Measurements from ENCODE around the gene RFLNA.

The RFLNA gene, protein sequence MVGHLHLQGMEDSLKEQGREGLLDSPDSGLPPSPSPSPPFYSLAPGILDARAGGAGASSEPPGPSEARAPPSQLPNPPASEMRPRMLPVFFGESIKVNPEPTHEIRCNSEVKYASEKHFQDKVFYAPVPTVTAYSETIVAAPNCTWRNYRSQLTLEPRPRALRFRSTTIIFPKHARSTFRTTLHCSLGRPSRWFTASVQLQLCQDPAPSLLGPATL

GRCh38 chr12:124294780-124295341 is at the start of gene RFLNA:
TSS of gene RFLNA (plus strand) at chr12:124295093. CDS start at chr12:124295430, 337 bp downstream.
- DNase-seq (ENCODE audit: low spot score), result peak; percentile 79

GRCh38 chr12:124247331-124247730 is 47.6 kb upstream of the RFLNA start:
- no peak for DNase-seq (ENCODE audit: low spot score)

DNA sequence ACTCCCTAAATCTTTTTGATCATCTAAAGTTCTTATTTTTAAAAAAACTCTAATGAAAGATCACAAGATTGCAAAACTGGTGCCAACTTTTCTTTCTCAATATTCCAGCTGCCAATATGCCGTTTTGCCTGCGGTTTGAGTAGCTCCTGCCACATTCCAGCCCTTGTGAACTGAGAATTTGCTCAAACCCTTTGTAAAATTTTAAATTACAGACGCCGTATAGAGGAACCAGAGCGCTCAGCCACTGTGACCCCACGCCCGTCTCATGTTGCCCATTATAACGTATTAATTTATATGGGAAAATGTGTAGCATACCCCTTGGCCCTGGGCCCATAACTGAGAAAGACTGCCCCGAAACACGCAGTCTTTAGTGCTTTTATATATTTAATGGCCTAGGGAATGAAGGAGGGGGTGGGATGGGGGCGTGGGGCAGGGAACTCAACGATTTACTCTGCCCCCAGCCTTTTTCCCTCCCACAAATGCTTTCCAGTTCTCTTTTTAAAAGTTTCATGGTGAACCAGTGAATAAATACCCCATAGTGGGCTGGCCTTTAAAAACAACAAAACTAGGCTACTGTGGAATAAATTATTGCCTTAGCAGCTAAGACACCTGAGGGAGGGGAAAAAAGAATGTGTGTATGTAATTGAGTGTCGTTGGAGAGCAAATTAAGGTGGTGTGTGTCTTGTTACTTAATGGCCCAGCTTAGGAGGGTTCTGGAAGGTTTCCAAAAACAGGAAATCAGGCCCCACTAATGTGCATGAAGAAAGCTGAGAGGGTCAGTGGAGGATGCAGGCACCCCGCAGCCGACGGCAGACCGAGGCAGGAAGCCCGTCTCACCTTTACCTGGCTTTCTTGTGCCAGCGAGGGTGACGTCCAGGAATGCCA is 45.7 kb upstream of the RFLNA start:
- peak; percentile 62 for DNase-seq (ENCODE audit: low spot score)

GRCh38 chr12:124251186-124251585 is 43.7 kb upstream of the RFLNA start:
- no peak for DNase-seq (ENCODE audit: low spot score)

- DNase-seq (ENCODE audit: low spot score), result no peak
Measured at GRCh38 chr12:124252964-124253363, 41.9 kb upstream of the RFLNA start.

- no peak for DNase-seq (ENCODE audit: low spot score)
Measured at GRCh38 chr12:124254126-124254525, 40.8 kb upstream of the RFLNA start.

GRCh38 chr12:124259154-124260066 is 35.5 kb upstream of the RFLNA start:
- no peak for DNase-seq (ENCODE audit: low spot score)

GRCh38 chr12:124261885-124262284 is 33.0 kb upstream of the RFLNA start:
- no peak for DNase-seq (ENCODE audit: low spot score)

DNA sequence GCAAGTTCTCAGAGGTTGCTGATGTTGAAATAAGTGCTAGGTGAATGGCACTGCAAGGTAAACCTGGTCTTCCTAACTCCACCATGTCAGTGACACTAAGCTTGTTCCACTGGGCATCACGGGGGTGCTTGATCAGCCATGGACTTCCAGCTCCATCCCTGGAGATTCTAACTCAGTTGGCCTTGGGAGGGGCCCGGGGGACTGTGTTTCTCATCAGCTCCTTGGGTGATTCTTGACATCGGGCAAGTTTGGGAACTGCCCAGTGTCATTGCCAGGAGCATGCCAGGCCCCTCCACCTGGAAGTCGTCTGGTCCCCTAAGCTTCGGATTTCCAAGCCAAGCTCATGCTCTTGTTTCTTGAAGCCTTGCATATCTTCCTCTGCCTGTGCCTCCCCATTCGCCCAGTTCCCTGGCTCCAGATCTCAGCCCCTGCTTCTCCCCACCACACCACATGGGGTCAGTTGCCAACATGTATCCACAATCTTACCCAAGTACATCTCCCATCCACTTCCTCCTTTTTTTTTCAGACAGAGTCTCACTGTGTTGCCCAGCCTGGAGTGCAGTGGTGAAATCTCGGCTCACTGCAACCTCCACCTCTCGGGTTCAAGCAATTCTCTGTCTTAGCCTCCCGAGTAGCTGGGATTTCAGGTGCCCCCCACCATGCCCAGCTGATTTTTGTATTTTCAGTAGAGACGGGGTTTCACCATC is 30.7 kb upstream of the RFLNA start:
- DNase-seq (ENCODE audit: low spot score), result no peak

- no peak for DNase-seq (ENCODE audit: low spot score)
Measured at GRCh38 chr12:124264879-124265278, 30.0 kb upstream of the RFLNA start.

GRCh38 chr12:124267205-124267778 is 27.6 kb upstream of the RFLNA start:
- no peak for DNase-seq (ENCODE audit: low spot score)

GRCh38 chr12:124270671-124271070 is 24.2 kb upstream of the RFLNA start:
- DNase-seq (ENCODE audit: low spot score), result no peak

DNA sequence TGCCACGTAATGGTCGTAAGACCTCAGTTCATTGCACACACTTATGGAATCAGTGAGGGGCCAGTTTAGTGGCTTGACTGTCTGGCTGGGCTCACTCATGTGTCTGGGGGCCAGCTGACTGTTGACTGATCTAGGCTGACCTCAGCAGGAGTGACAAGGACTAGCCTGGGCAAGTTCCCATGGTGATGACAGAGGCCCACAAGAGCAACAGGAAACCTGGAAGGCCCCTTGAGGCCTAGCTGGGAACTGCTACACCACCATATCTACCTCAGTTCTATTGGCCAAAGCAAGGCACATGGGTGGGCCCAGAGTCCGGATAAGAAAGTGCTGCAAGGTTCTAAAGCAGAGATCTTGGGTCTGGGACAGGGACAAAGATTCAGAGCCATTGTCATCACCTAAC is 21.3 kb upstream of the RFLNA start:
- peak; percentile 28 for DNase-seq (ENCODE audit: low spot score)

DNA sequence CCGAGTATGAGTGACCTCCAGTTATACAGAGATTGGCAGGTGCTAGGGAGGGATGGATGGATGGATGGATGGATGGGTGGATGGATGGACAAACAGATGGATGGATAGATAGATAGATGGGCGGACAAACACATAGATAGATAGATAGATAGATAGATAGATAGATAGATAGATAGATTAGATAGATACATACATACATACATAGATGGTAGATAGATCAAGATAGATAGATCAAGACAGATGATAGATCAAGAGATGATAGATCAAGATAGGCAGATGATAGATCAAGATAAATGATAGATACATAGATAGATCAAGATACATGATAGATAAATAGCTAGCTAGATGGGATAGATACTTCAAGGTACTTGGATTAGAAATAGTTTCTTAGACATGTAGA is 18.6 kb upstream of the RFLNA start:
- no peak for DNase-seq (ENCODE audit: low spot score)

GRCh38 chr12:124277394-124278241 is 17.3 kb upstream of the RFLNA start:
- no peak for DNase-seq (ENCODE audit: low spot score)

DNA sequence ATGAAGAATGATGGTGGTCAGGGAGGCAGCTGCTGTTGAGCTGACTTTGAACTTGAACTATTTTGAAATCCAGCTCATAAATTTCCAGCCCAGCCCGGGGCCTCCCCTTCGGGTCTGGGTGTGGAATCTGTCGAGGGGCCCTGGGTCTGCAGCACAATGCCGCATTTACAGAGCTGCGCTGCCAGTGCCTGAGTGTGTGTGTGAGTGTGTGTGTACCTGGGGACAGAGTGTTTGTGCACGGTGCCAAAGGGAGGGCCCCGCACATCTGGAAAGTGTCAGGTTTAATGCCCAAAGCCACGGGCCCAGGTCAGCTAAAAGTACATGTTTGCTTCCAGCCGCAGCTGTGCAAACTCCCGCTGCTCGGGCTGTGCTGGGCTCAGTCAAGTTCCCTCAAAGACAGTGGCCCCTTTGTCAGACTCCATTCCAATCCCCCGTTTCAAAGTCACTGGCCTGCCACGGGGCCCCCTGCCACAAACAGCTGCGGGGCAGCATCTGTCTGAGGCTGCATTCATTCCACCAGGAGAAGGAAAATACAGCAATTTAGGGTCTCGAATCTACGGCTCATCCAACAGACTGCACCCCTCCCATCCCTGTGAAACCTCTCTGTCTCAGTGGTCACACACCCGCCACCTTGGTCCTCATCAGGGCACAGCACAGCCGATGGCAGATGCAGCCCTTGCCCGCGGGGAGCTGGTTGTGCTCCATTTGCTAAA is 16.3 kb upstream of the RFLNA start:
- no peak for DNase-seq (ENCODE audit: low spot score)

GRCh38 chr12:124279315-124279714 is 15.6 kb upstream of the RFLNA start:
- DNase-seq (ENCODE audit: low spot score), result no peak

- peak; percentile 64 for DNase-seq (ENCODE audit: low spot score)
Measured at GRCh38 chr12:124279846-124280360, 15.0 kb upstream of the RFLNA start.

GRCh38 chr12:124281309-124281708 is 13.6 kb upstream of the RFLNA start:
- no peak for DNase-seq (ENCODE audit: low spot score)
